ENCODE measurements around the gene TMEM254.

The TMEM254 gene

DNA sequence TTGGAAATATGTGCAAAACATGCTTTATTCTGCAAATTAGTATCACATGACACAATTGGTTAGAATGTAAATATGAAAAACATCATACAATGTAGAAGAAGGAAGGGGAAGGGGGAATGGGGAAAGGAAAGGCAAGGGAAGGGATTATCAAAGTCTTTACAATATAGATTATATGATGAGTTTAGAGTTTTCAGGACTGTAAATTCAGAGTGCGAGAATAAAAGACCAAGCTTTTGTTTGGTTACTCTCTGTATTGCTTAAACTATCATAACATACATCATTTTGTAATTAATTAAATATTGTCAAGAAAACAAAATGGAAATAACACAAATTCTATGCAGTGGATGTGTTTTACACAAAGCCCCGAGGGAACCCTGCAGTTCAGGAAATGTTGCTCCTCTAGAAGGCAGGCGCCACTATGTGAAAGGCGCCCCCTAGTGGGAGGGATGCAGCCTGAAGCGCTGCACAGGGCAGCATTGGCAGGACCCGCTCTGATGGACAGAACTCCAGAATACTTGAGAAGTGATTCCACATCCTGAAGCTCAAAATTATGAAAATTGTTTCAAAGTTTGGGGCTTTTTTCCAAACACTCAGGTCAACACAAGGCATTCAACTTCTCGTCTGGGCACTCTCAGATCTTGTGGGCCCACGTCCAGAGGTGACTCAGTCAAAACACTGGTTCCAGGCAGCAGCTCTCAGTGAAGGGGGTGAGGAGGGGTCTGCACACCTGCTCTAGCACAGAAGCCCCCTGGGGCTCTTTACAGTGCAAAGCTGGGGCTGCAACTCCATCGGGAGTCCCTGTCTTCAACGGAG lies 31.6 kb upstream of the TMEM254 start:
- DNase-seq (ENCODE audit: low read depth) = no peak
- TF ChIP-seq, protein P1, sequence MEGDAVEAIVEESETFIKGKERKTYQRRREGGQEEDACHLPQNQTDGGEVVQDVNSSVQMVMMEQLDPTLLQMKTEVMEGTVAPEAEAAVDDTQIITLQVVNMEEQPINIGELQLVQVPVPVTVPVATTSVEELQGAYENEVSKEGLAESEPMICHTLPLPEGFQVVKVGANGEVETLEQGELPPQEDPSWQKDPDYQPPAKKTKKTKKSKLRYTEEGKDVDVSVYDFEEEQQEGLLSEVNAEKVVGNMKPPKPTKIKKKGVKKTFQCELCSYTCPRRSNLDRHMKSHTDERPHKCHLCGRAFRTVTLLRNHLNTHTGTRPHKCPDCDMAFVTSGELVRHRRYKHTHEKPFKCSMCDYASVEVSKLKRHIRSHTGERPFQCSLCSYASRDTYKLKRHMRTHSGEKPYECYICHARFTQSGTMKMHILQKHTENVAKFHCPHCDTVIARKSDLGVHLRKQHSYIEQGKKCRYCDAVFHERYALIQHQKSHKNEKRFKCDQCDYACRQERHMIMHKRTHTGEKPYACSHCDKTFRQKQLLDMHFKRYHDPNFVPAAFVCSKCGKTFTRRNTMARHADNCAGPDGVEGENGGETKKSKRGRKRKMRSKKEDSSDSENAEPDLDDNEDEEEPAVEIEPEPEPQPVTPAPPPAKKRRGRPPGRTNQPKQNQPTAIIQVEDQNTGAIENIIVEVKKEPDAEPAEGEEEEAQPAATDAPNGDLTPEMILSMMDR (conservative IDR thresholded peaks at IDR 0.05; ENCODE audit: low read depth, low read length) = peak; percentile 97
- H3K4me3 ChIP-seq (ENCODE audit: low read length) = no peak overlapping the region

DNA sequence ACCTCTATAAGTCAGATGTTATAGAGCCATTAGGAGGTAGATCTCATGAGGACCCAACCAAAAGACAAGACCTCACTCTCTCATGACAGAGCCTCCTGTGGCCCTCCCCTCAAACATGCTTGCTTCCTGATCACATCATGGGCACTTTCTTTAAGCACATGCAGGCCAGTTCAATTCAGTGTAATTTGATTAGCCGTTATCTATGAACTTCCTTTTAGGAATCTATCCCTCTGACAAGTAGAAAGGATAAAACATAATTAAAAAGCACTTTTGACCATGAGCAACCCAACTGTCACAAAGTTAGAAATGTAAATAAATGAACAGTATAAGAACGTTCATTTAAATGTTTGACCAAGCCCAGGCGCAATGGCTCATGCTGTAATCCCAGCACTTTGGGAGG lies 27.7 kb upstream of the TMEM254 start:
- DNase-seq (ENCODE audit: low read depth) = no peak
- no peak overlapping the region for H3K4me3 ChIP-seq (ENCODE audit: low read length)
- TF ChIP-seq, protein P1 (conservative IDR thresholded peaks at IDR 0.05; ENCODE audit: low read depth, low read length) = no peak

DNA sequence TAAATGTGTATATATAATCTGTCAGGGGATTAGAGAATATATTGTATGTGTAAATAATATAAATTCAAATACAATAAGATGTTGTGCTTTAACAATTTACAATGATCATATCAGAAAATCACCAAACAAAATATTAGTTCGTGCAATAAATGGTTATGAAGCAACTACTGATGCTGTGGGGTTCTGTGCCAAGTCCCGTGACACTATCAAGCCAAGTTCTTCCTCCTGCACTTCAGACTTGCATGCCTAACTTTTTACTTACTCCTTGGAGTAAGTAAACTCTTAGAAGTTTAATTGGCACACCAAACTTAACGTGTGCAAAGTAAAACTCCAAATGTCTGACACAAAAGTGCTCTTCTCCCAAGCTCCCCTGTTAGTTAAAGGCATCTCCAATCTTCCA lies 26.5 kb upstream of the TMEM254 start:
- H3K4me3 ChIP-seq (ENCODE audit: low read length) = no peak overlapping the region
- no peak for DNase-seq (ENCODE audit: low read depth)
- TF ChIP-seq, protein P1 (conservative IDR thresholded peaks at IDR 0.05; ENCODE audit: low read depth, low read length) = no peak

DNA sequence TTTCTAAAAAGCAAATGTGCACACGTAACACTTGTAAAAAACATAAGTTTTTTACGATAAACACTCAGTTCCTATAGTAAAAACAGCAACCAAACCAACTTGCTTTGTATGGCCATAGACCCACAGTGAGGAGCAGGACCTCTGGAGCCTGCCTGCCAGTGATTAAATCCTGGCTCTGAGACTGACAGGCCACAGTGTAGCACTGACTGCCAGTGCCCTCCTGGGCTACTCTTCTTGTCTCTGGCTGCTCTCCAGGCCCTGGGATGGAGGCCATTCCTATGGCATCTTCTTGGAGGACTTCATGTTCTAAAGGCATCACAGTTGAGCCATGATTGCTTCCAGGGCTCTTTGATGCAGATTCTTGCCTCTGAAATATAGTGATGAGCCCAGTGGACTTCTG lies 22.7 kb upstream of the TMEM254 start:
- no peak for DNase-seq (ENCODE audit: low read depth)
- H3K4me3 ChIP-seq (ENCODE audit: low read length) = no peak overlapping the region
- TF ChIP-seq, protein P1 (conservative IDR thresholded peaks at IDR 0.05; ENCODE audit: low read depth, low read length) = no peak

DNA sequence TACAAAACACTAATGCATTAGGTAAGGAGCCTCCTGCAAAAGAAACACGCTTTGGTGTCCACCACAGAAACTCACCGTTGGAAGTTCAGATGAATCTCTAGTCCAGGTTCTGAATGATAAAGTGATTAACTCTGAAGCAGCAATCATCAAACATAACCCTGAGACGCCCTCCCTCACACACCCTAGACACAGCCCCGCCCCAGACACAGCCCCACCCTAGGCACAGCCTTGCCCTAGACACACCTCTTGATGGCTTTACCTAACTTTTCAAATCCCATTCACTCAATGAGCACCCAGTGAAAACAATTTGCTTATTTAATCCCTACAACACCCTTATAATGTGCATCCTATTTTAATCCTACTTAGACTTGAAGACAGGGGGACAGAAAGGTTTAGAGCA lies 21.3 kb upstream of the TMEM254 start:
- TF ChIP-seq, protein P1 (conservative IDR thresholded peaks at IDR 0.05; ENCODE audit: low read depth, low read length) = no peak
- DNase-seq (ENCODE audit: low read depth) = no peak
- no peak overlapping the region for H3K4me3 ChIP-seq (ENCODE audit: low read length)

DNA sequence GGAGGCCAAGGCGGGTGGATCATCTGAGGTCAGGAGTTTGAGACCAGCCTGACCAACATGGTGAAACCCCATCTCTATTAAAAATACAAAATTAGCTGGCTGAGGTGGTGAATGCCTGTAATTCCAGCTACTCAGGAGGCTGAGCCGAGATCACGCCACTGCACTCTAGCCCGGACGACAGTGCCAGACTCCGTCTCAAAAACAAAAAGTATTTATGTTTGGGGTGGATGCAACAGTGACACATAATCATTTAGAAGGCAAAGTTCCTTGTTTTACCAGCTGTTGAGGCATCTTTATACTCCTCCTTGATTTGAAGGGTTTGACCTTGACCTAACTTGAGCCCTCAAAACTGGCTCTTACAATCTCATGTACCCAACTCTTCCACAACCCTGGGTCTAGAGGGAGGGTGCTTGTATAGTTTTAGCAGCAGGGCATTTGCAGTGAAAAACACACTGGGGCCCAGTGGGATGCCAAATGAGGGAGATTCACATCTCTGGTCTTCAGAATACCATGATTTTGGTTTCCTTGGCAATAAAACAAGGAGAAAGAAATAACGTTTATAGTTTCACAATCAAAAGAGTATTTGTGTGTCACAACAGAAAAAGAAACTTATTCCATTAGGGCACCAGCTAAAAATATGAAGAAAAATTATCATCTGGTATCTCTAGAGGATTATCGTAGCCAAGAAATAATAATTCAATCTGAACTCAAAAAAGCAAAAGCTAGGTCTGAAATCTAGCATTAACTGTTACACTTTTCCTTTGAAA lies 14.2 kb upstream of the TMEM254 start:
- H3K4me3 ChIP-seq (ENCODE audit: low read length) = no peak overlapping the region
- TF ChIP-seq, protein P1 (conservative IDR thresholded peaks at IDR 0.05; ENCODE audit: low read depth, low read length) = no peak
- no peak for DNase-seq (ENCODE audit: low read depth)

Measured in retinal pigment epithelial cell (primary cell).